Motor neuron (in vitro differentiated cells): ENCODE measurements around the gene UVSSA. TPM values are rescaled to one million over a fixed set of nuclear protein-coding genes. Genes with fewer than 3 reads are reported as not detected.
"Not testable (repeated sequence)": the region's sequence is repeated elsewhere in the genome, so short reads cannot be mapped to it uniquely, and the experiment has no call there.

Experiments used
- ATAC-seq, 8 experiments: fragments of 200-7000 bp; cut with Tn5 transposase; replicated peaks in 6 of 8; 2 replicates each; pipeline ENCODE4 v1.8.0; 2021; ENCODE audit warnings: mild to moderate bottlenecking in 8 of 8, moderate library complexity in 8 of 8
- H3K27ac ChIP-seq, 2 donors: fragments of 250-450 bp; sonication (Bioruptor Pico); 2 replicates each; pipeline ENCODE4 v1.9.0; 2021; ENCODE audit warnings: antibody characterized with exemption in 2 of 2, mild to moderate bottlenecking in 2 of 2, moderate library complexity in 1 of 2
- H3K4me1 ChIP-seq, 2 donors: fragments of 250-450 bp; sonication (Bioruptor Pico); replicated peaks in 1 of 2; 2 replicates each; pipeline ENCODE4 v1.6.1; 2021; ENCODE audit warnings: antibody characterized with exemption in 2 of 2, mild to moderate bottlenecking in 2 of 2, moderate library complexity in 1 of 2
- H3K4me3 ChIP-seq, 5 donors: fragments of 250-450 bp; sonication (Bioruptor Pico); 2 replicates each; pipeline ENCODE4 v1.9.0; 2021; ENCODE audit warnings: antibody characterized with exemption in 5 of 5, mild to moderate bottlenecking in 5 of 5, moderate library complexity in 4 of 5
- WGBS, 10 experiments: fragments of 450-650 bp; shearing (Covaris generic); methylation state at CpG; one replicate each; pipeline ENCODE4 v1.0.0; 2022; 5-methylcytosine and 5-hydroxymethylcytosine counted together
- in situ Hi-C, 9 experiments: fragments of 400-800 bp; cut with MboI; loops; one replicate each; pipeline ENCODE4 v1.15.0; 2021; ENCODE audit warnings: low sequenced_read_pairs in 9 of 9, low pct_unique_long_range_greater_than_20kb in 2 of 9; ENCODE audit not compliant: unreplicated experiment in 9 of 9
- total RNA-seq, 8 experiments: library from RNA; unstranded; fragments of 300-600 nt; gene quantifications; 2 replicates each; pipeline versions ENCODE4 v1.2.3 to v1.2.4, GENCODE V29; 2022

UVSSA gene
- total RNA-seq, 8 experiments from 2014 or later = 4.9 to 41.9 (median 8.1) TPM

- 30% methylated on average over 4 of the region's 77 CpGs; no CpG with 5 or more reads in 9 of the 10 experiments for WGBS, 10 experiments
- H3K27ac ChIP-seq = no peak overlapping the region
- H3K4me1 ChIP-seq = no peaks in the 10 kb centered on the region
- H3K4me3 ChIP-seq = no peak overlapping the region
- in situ Hi-C loops = no loop called here
- ATAC-seq = no peak
Measured at GRCh38 chr4:1413687-1414479, 66.9 kb downstream of the UVSSA start.

- Histone ChIP-seq H3K4me3 (no peak overlapping the region), H3K4me1 (no peaks in the 10 kb centered on the region), H3K27ac (no peak overlapping the region)
- ATAC-seq = no peak
- in situ Hi-C loops = no loop called here
- WGBS, 10 experiments = 0 to 77% (median 61%) methylated on average over 1 to 9 of the region's 75 CpGs; no CpG with 5 or more reads in 6 of the 10 experiments
Measured at GRCh38 chr4:1414831-1415680, 68.0 kb downstream of the UVSSA start.

GRCh38 chr4:1415681-1415981 lies 68.6 kb downstream of the UVSSA start:
- in situ Hi-C loops = no loop called here
- 57 to 83% (median 60%) methylated on average over 1 to 9 of the region's 13 CpGs; no CpG with 5 or more reads in 5 of the 10 experiments for WGBS, 10 experiments
- Histone ChIP-seq H3K4me3 (no peak overlapping the region), H3K4me1 (no peaks in the 10 kb centered on the region), H3K27ac (no peak overlapping the region)
- ATAC-seq = no peak

- no peaks in the 10 kb centered on the region for H3K4me1 ChIP-seq
- no peak overlapping the region for H3K27ac ChIP-seq
- in situ Hi-C loops = no loop called here
- WGBS, 10 experiments = 7 to 78% (median 60%) methylated on average over 1 to 5 of the region's 27 CpGs; no CpG with 5 or more reads in 5 of the 10 experiments
- no peak overlapping the region for H3K4me3 ChIP-seq
- no peak for ATAC-seq
Measured at GRCh38 chr4:1416051-1416947, 69.3 kb downstream of the UVSSA start.

GRCh38 chr4:1416948-1417260 lies 69.9 kb downstream of the UVSSA start:
- no peak overlapping the region for H3K27ac ChIP-seq
- in situ Hi-C loops = no loop called here
- H3K4me3 ChIP-seq = no peak overlapping the region
- WGBS, 10 experiments = 63 to 100% methylated on average over 1 to 2 of the region's 7 CpGs; no CpG with 5 or more reads in 8 of the 10 experiments
- H3K4me1 ChIP-seq = no peaks in the 10 kb centered on the region
- no peak for ATAC-seq

GRCh38 chr4:1417522-1418390 lies 70.7 kb downstream of the UVSSA start:
- no peak overlapping the region for H3K27ac ChIP-seq
- 33 to 100% (median 74%) methylated on average over 1 to 33 of the region's 33 CpGs; no CpG with 5 or more reads in 1 of the 10 experiments for WGBS, 10 experiments
- in situ Hi-C loops = no loop called here
- ATAC-seq = no peak
- no peak overlapping the region for H3K4me3 ChIP-seq
- H3K4me1 ChIP-seq = no peaks in the 10 kb centered on the region

- no peak overlapping the region for H3K4me3 ChIP-seq
- in situ Hi-C loops = no loop called here
- ATAC-seq = no peak
- H3K4me1 ChIP-seq = no peaks in the 10 kb centered on the region
- WGBS, 10 experiments = 0 to 72% (median 28%) methylated on average over 1 to 8 of the region's 17 CpGs; no CpG with 5 or more reads in 2 of the 10 experiments
- no peak overlapping the region for H3K27ac ChIP-seq
Measured at GRCh38 chr4:1418494-1419285, 71.7 kb downstream of the UVSSA start.

GRCh38 chr4:1419708-1420107 lies 72.7 kb downstream of the UVSSA start:
- no peak for ATAC-seq
- 50 to 100% (median 78%) methylated on average over 1 to 9 of the region's 13 CpGs; no CpG with 5 or more reads in 3 of the 10 experiments for WGBS, 10 experiments
- H3K4me1 ChIP-seq = no peaks in the 10 kb centered on the region
- H3K27ac ChIP-seq = no peak overlapping the region
- no peak overlapping the region for H3K4me3 ChIP-seq
- in situ Hi-C loops = no loop called here

GRCh38 chr4:1421657-1422056 lies 74.6 kb downstream of the UVSSA start:
- H3K4me1 ChIP-seq = no peaks in the 10 kb centered on the region
- in situ Hi-C loops = no loop called here
- ATAC-seq = no peak
- H3K4me3 ChIP-seq = no peak overlapping the region
- H3K27ac ChIP-seq = no peak overlapping the region
- 0 to 44% (median 8%) methylated on average over 1 to 2 of the region's 2 CpGs; no CpG with 5 or more reads in 1 of the 10 experiments for WGBS, 10 experiments

GRCh38 chr4:1427010-1427409 lies 80.0 kb downstream of the UVSSA start:
- no peak for ATAC-seq
- Histone ChIP-seq H3K4me1 (no peaks in the 10 kb centered on the region), H3K27ac (no peak overlapping the region), H3K4me3 (no peak overlapping the region)
- WGBS, 10 experiments = 21 to 73% (median 53%) methylated on average over 2 to 5 of the region's 5 CpGs
- in situ Hi-C loops = no loop called here

GRCh38 chr4:1443688-1444172 lies 96.7 kb downstream of the UVSSA start:
- in situ Hi-C loops, H3K4me3 ChIP-seq, H3K27ac ChIP-seq, H3K4me1 ChIP-seq, ATAC-seq: not testable (repeated sequence)
- WGBS, 10 experiments = 16 to 100% (median 74%) methylated on average over 1 to 4 of the region's 4 CpGs; no CpG with 5 or more reads in 6 of the 10 experiments
